ENCODE measurements around the gene MACROD2. TPM values are rescaled to one million over a fixed set of nuclear protein-coding genes. Genes with fewer than 3 reads are reported as not detected.

Gene MACROD2
- total and polyA plus RNA-seq, 8 donors, result 0.78 to 31.3 (median 10.9) TPM; not detected in 1

- no peak for TF ChIP-seq EP300 (IDR thresholded peaks at IDR 0.05)
- 25 to 53% (median 37%) methylated on average over 4 of the region's 4 CpGs for WGBS, 5 donors
- Histone ChIP-seq H3K4me3 (no peak overlapping the region), H3K27ac (no peak overlapping the region), H3K4me1 (peaks cover 0 to 8% (median 0%) of the 10 kb centered on the region in 4 donors), H3K27me3 (no peaks in the 10 kb centered on the region), H3K9me3 (no peaks in the 10 kb centered on the region), H3K36me3 (no peaks in the 10 kb centered on the region)
- intact Hi-C loops (cut with DNase I; ENCODE audit: low total_unique reads), result no loop called here
- peak in 1 of 2 donors; percentile 47 for DNase-seq
These were observed 1793.8 kb downstream of the MACROD2 start for GRCh38 chr20:15789079-15789478.

DNA sequence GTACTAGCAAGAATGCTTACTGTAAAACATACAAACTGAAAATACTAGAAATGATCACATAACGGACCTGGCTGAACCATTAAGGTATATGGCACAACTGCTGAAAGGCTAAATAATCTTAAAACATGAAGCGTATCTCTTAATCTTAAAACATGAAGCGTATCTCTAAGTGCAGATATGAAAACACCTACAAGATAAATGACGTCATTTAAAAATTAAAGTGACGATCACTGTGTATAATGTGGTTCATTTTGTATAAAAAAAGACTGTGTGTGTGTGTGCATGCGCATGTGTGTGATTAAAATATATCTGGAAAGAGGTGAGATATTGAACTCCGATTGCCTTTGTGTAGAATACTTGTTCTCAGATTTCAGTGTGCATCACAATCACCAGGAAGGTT is 1797.5 kb downstream of the MACROD2 start:
- Histone ChIP-seq H3K4me1 (peaks cover 0 to 8% (median 0%) of the 10 kb centered on the region in 4 donors), H3K4me3 (no peak overlapping the region), H3K36me3 (no peaks in the 10 kb centered on the region), H3K27me3 (no peaks in the 10 kb centered on the region), H3K27ac (no peak overlapping the region), H3K9me3 (no peaks in the 10 kb centered on the region)
- intact Hi-C loops (cut with DNase I; ENCODE audit: low total_unique reads), result no loop called here
- DNase-seq, result no peak
- no peak for TF ChIP-seq POLR2AphosphoS5 (IDR thresholded peaks at IDR 0.05)
- no peak for TF ChIP-seq CTCF (IDR thresholded peaks at IDR 0.05)
- WGBS, 5 donors, result 86 to 90% (median 87%) methylated on average over 7 of the region's 7 CpGs

GRCh38 chr20:15794409-15794808 is 1799.1 kb downstream of the MACROD2 start:
- H3K36me3 ChIP-seq, result no peaks in the 10 kb centered on the region
- TF ChIP-seq POLR2AphosphoS5 (IDR thresholded peaks at IDR 0.05), result no peak
- no peak for TF ChIP-seq CTCF (IDR thresholded peaks at IDR 0.05)
- TF ChIP-seq EP300 (IDR thresholded peaks at IDR 0.05), result no peak
- TF ChIP-seq POLR2A (IDR thresholded peaks at IDR 0.05), result no peak
- no peak overlapping the region for H3K4me3 ChIP-seq
- no peaks in the 10 kb centered on the region for H3K27me3 ChIP-seq
- intact Hi-C loops (cut with DNase I; ENCODE audit: low total_unique reads), result no loop called here
- no peaks in the 10 kb centered on the region for H3K9me3 ChIP-seq
- no peak for DNase-seq
- H3K4me1 ChIP-seq, result no peaks in the 10 kb centered on the region
- no peak overlapping the region for H3K27ac ChIP-seq
- 89 to 96% (median 92%) methylated on average over 5 of the region's 5 CpGs for WGBS, 5 donors

DNA sequence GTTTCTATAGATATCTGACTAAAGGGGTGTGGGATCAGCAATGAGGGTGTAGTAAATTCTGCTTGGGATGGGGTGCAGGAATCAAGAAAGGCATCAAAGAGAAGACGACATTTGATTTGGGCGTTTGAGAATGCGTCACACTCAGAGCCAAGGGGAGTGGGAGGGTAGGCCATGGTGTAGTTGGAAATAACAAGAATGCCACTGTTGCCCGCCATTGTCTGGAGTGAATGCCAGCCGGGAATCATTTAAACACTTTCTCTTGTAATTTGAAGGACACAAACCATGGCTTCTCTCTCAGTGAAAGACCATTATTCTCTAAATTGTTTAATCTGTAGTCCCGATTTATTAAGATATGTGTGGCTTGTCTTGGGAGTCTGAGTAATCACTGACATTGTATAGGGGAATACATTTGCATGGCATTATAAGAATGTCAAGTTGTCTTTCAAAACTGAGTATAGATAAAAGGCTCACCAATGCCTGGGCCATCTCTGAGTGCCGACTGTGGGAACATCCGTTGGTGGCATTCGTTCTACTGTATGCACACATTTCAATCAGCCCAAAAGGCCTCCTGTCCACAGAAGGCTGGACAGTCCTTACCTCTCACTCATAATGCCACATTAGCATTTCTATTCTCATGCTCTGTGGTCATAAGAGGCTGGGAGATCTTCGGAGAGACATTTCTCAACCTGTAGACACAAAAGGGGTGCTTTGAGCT is 1800.1 kb downstream of the MACROD2 start:
- no peaks in the 10 kb centered on the region for H3K9me3 ChIP-seq
- H3K4me3 ChIP-seq, result no peak overlapping the region
- H3K36me3 ChIP-seq, result no peaks in the 10 kb centered on the region
- 77 to 95% (median 78%) methylated on average over 10 of the region's 10 CpGs for WGBS, 5 donors
- intact Hi-C loops (cut with DNase I; ENCODE audit: low total_unique reads), result no loop called here
- TF ChIP-seq POLR2A (IDR thresholded peaks at IDR 0.05) (no peak), EP300 (IDR thresholded peaks at IDR 0.05) (no peak), POLR2AphosphoS5 (IDR thresholded peaks at IDR 0.05) (no peak), CTCF (IDR thresholded peaks at IDR 0.05) (no peak)
- no peak for DNase-seq
- H3K4me1 ChIP-seq, result no peaks in the 10 kb centered on the region
- H3K27ac ChIP-seq, result no peak overlapping the region
- H3K27me3 ChIP-seq, result no peaks in the 10 kb centered on the region

GRCh38 chr20:15799871-15800270 is 1804.6 kb downstream of the MACROD2 start:
- no peaks in the 10 kb centered on the region for H3K27me3 ChIP-seq
- no peak overlapping the region for H3K4me3 ChIP-seq
- DNase-seq, result no peak
- no peak for TF ChIP-seq EP300 (IDR thresholded peaks at IDR 0.05)
- TF ChIP-seq POLR2AphosphoS5 (IDR thresholded peaks at IDR 0.05), result no peak
- TF ChIP-seq POLR2A (IDR thresholded peaks at IDR 0.05), result no peak
- no peak for TF ChIP-seq CTCF (IDR thresholded peaks at IDR 0.05)
- H3K9me3 ChIP-seq, result no peaks in the 10 kb centered on the region
- intact Hi-C loops (cut with DNase I; ENCODE audit: low total_unique reads), result no loop called here
- no peak overlapping the region for H3K27ac ChIP-seq
- H3K4me1 ChIP-seq, result no peaks in the 10 kb centered on the region
- WGBS, 5 donors, result 47 to 61% (median 56%) methylated on average over 2 of the region's 2 CpGs
- H3K36me3 ChIP-seq, result no peaks in the 10 kb centered on the region
